ENCODE results near the gene KRTAP5-7. TPM values are rescaled to one million over a fixed set of nuclear protein-coding genes. Genes with fewer than 3 reads are reported as not detected.

The KRTAP5-7 gene
- polyA plus RNA-seq, 4 donors = 0.07 to 0.12 TPM; not detected in 2

GRCh38 chr11:71542382-71542781 lies 15.3 kb downstream of the KRTAP5-7 start:
- Histone ChIP-seq H3K27ac (ENCODE audit: low read depth in 1 of 3, low read length in 2 of 3) (no peak overlapping the region), H3K9me3 (ENCODE audit: control insufficient read depth in 2 of 2, insufficient read depth in 1 of 2, low read depth in 1 of 2, low read length in 1 of 2) (peaks cover 0 to 19% of the 10 kb centered on the region in 2 donors), H3K36me3 (ENCODE audit: control insufficient read depth in 3 of 3, insufficient read depth in 2 of 3, low read depth in 1 of 3, low read length in 3 of 3) (no peaks in the 10 kb centered on the region), H3K27me3 (ENCODE audit: control insufficient read depth in 3 of 3, insufficient read depth in 3 of 3, low read length in 3 of 3) (peaks cover 0 to 2% (median 0%) of the 10 kb centered on the region in 3 donors), H3K4me3 (ENCODE audit: low read depth in 1 of 3, low read length in 3 of 3) (no peak overlapping the region), H3K4me1 (ENCODE audit: control insufficient read depth in 3 of 3, insufficient read depth in 2 of 3, low read depth in 1 of 3, low read length in 2 of 3) (peaks cover 2 to 5% (median 4%) of the 10 kb centered on the region in 3 donors)
- FAIRE-seq (no peak), DNase-seq (no peak)
- 89 to 91% (median 90%) methylated on average over 7 of the region's 7 CpGs for WGBS, 3 donors

DNA sequence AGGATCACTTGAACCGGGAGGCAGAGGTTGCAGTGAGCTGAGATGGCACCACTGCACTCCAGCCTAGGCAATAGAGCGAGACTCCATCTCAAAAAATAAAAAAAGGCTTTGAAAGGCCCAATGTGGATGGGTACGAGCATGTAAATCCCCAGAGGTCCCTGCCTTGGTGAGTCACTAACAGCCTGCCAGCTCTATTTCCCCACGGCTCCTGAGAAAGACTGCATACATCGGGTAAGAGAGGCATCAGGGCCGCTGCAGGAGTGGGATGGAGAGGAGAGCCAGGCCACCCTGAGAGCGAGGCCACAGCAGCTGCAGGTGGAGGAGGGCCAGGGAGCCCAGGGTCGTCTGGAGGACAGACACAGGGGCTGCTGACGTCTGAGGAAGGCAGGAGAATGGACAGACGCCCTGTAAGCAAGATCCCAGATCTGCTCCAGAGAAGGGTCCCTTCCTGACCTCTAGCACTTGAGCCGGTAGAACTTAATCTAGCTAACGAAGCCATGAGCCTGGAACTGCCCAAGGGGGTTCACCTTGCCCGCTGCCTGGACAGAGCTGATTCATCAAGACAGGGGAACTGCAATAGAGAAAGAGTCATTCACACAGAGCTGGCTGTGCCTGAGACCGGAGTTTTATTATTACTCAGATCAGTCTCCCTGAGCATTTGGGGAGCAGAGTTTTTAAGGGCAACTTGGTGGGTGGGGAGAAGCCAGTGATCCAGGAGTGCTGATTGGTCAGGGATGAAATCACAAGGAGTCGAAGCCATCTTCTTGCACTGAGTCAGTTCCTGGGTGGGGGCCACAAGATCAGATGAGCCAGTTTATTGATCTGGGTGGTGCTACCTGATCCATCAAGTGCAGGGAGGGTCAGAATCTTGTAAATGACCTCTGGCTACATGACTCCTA lies 16.1 kb downstream of the KRTAP5-7 start:
- H3K9me3 ChIP-seq (ENCODE audit: control insufficient read depth in 2 of 2, insufficient read depth in 1 of 2, low read depth in 1 of 2, low read length in 1 of 2) = peaks cover 0 to 19% of the 10 kb centered on the region in 2 donors
- DNase-seq (peak in 1 of 2 donors; percentile 15), FAIRE-seq (no peak)
- H3K27me3 ChIP-seq (ENCODE audit: control insufficient read depth in 3 of 3, insufficient read depth in 3 of 3, low read length in 3 of 3) = peaks cover 0 to 2% (median 0%) of the 10 kb centered on the region in 3 donors
- peaks cover 2 to 5% (median 4%) of the 10 kb centered on the region in 3 donors for H3K4me1 ChIP-seq (ENCODE audit: control insufficient read depth in 3 of 3, insufficient read depth in 2 of 3, low read depth in 1 of 3, low read length in 2 of 3)
- no peaks in the 10 kb centered on the region for H3K36me3 ChIP-seq (ENCODE audit: control insufficient read depth in 3 of 3, insufficient read depth in 2 of 3, low read depth in 1 of 3, low read length in 3 of 3)
- H3K27ac ChIP-seq (ENCODE audit: low read depth in 1 of 3, low read length in 2 of 3) = no peak overlapping the region
- no peak overlapping the region for H3K4me3 ChIP-seq (ENCODE audit: low read depth in 1 of 3, low read length in 3 of 3)
- 72 to 82% (median 80%) methylated on average over 15 of the region's 15 CpGs for WGBS, 3 donors

GRCh38 chr11:71543866-71544265 lies 16.8 kb downstream of the KRTAP5-7 start:
- Histone ChIP-seq H3K4me1 (ENCODE audit: control insufficient read depth in 3 of 3, insufficient read depth in 2 of 3, low read depth in 1 of 3, low read length in 2 of 3) (peaks cover 2 to 5% (median 4%) of the 10 kb centered on the region in 3 donors), H3K4me3 (ENCODE audit: low read depth in 1 of 3, low read length in 3 of 3) (no peak overlapping the region), H3K27me3 (ENCODE audit: control insufficient read depth in 3 of 3, insufficient read depth in 3 of 3, low read length in 3 of 3) (peaks cover 0 to 2% (median 0%) of the 10 kb centered on the region in 3 donors), H3K36me3 (ENCODE audit: control insufficient read depth in 3 of 3, insufficient read depth in 2 of 3, low read depth in 1 of 3, low read length in 3 of 3) (no peaks in the 10 kb centered on the region), H3K9me3 (ENCODE audit: control insufficient read depth in 2 of 2, insufficient read depth in 1 of 2, low read depth in 1 of 2, low read length in 1 of 2) (peaks cover 0 to 19% of the 10 kb centered on the region in 2 donors), H3K27ac (ENCODE audit: low read depth in 1 of 3, low read length in 2 of 3) (no peak overlapping the region)
- no peak for FAIRE-seq
- DNase-seq = no peak
- 59 to 77% (median 64%) methylated on average over 8 of the region's 8 CpGs for WGBS, 3 donors

DNA sequence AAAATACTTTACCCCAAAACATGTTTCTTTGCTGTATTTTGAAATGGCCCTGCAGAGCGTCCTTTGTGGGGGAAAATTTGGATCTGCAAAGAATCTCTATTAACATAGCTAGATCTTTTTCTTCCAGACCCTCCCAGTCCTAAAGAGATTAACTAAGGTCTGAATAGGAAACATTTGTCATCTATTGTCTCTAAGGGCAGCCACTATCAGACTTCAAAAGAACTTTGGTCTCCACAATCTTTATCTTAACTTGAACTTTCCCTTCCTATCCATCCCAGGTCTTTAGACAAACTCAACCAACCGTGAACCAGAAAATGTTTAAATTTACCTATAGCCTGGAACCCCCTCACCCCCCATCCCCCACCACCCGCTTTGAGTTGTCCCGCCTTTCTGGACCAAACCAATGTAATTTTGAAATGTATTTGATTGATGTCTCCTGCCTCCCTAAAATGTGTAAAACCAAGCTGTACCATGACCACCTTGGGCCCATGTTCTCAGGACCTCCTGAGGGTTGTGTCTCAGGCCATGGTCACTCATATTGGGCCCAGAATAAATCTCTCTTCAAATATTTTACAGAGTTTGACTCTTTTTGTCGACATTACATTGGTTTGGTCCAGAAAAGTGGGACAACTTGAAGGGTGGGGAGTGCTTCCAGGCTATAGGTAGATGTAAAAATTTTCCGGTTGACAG lies 17.6 kb downstream of the KRTAP5-7 start:
- Histone ChIP-seq H3K4me1 (ENCODE audit: control insufficient read depth in 3 of 3, insufficient read depth in 2 of 3, low read depth in 1 of 3, low read length in 2 of 3) (peaks cover 2 to 5% (median 4%) of the 10 kb centered on the region in 3 donors), H3K27ac (ENCODE audit: low read depth in 1 of 3, low read length in 2 of 3) (no peak overlapping the region), H3K4me3 (ENCODE audit: low read depth in 1 of 3, low read length in 3 of 3) (no peak overlapping the region), H3K36me3 (ENCODE audit: control insufficient read depth in 3 of 3, insufficient read depth in 2 of 3, low read depth in 1 of 3, low read length in 3 of 3) (no peaks in the 10 kb centered on the region), H3K9me3 (ENCODE audit: control insufficient read depth in 2 of 2, insufficient read depth in 1 of 2, low read depth in 1 of 2, low read length in 1 of 2) (peaks cover 0 to 19% of the 10 kb centered on the region in 2 donors), H3K27me3 (ENCODE audit: control insufficient read depth in 3 of 3, insufficient read depth in 3 of 3, low read length in 3 of 3) (peaks cover 0 to 2% (median 0%) of the 10 kb centered on the region in 3 donors)
- WGBS, 3 donors = 48 to 68% (median 57%) methylated on average over 6 of the region's 6 CpGs
- FAIRE-seq (no peak), DNase-seq (peak in 1 of 2 donors; percentile 43)

- DNase-seq = no peak
- H3K27me3 ChIP-seq (ENCODE audit: control insufficient read depth in 3 of 3, insufficient read depth in 3 of 3, low read length in 3 of 3) = peaks cover 0 to 2% (median 0%) of the 10 kb centered on the region in 3 donors
- H3K27ac ChIP-seq (ENCODE audit: low read depth in 1 of 3, low read length in 2 of 3) = no peak overlapping the region
- peaks cover 2 to 5% (median 4%) of the 10 kb centered on the region in 3 donors for H3K4me1 ChIP-seq (ENCODE audit: control insufficient read depth in 3 of 3, insufficient read depth in 2 of 3, low read depth in 1 of 3, low read length in 2 of 3)
- peaks cover 0 to 17% of the 10 kb centered on the region in 2 donors for H3K9me3 ChIP-seq (ENCODE audit: control insufficient read depth in 2 of 2, insufficient read depth in 1 of 2, low read depth in 1 of 2, low read length in 1 of 2)
- no peak overlapping the region for H3K4me3 ChIP-seq (ENCODE audit: low read depth in 1 of 3, low read length in 3 of 3)
- 86 to 94% (median 89%) methylated on average over 11 to 12 of the region's 12 CpGs for WGBS, 3 donors
- H3K36me3 ChIP-seq (ENCODE audit: control insufficient read depth in 3 of 3, insufficient read depth in 2 of 3, low read depth in 1 of 3, low read length in 3 of 3) = no peaks in the 10 kb centered on the region
- no peak for FAIRE-seq
Observed at GRCh38 chr11:71545405-71545966, 18.4 kb downstream of the KRTAP5-7 start.

GRCh38 chr11:71548120-71548519 lies 21.1 kb downstream of the KRTAP5-7 start, which contains the start of gene KRTAP5-9:
Gene KRTAP5-9 (plus strand): TSS chr11:71548420. CDS start chr11:71548658, 238 bp downstream.
- WGBS, 3 donors = 78 to 94% (median 84%) methylated on average over 5 of the region's 5 CpGs
- H3K9me3 ChIP-seq (ENCODE audit: control insufficient read depth in 2 of 2, insufficient read depth in 1 of 2, low read depth in 1 of 2, low read length in 1 of 2) = peaks cover 0 to 12% of the 10 kb centered on the region in 2 donors
- H3K4me3 ChIP-seq (ENCODE audit: low read depth in 1 of 3, low read length in 3 of 3) = no peak within 1 kb of the TSS
- DNase-seq (no peak), FAIRE-seq (no peak)
- H3K36me3 ChIP-seq (ENCODE audit: control insufficient read depth in 3 of 3, insufficient read depth in 2 of 3, low read depth in 1 of 3, low read length in 3 of 3) = no peaks in the 10 kb centered on the region
- peaks cover 2 to 5% (median 4%) of the 10 kb centered on the region in 3 donors for H3K4me1 ChIP-seq (ENCODE audit: control insufficient read depth in 3 of 3, insufficient read depth in 2 of 3, low read depth in 1 of 3, low read length in 2 of 3)
- peaks cover 0 to 2% (median 0%) of the 10 kb centered on the region in 3 donors for H3K27me3 ChIP-seq (ENCODE audit: control insufficient read depth in 3 of 3, insufficient read depth in 3 of 3, low read length in 3 of 3)
- H3K27ac ChIP-seq (ENCODE audit: low read depth in 1 of 3, low read length in 2 of 3) = no peak within 1 kb of the TSS

GRCh38 chr11:71548716-71549151 lies 21.7 kb downstream of the KRTAP5-7 start:
- no peak for DNase-seq
- 33 to 64% (median 44%) methylated on average over 5 of the region's 5 CpGs for WGBS, 3 donors
- H3K9me3 ChIP-seq (ENCODE audit: control insufficient read depth in 2 of 2, insufficient read depth in 1 of 2, low read depth in 1 of 2, low read length in 1 of 2) = peaks cover 0 to 12% of the 10 kb centered on the region in 2 donors
- no peak overlapping the region for H3K4me3 ChIP-seq (ENCODE audit: low read depth in 1 of 3, low read length in 3 of 3)
- peaks cover 2 to 4% (median 4%) of the 10 kb centered on the region in 3 donors for H3K4me1 ChIP-seq (ENCODE audit: control insufficient read depth in 3 of 3, insufficient read depth in 2 of 3, low read depth in 1 of 3, low read length in 2 of 3)
- FAIRE-seq = no peak
- H3K27ac ChIP-seq (ENCODE audit: low read depth in 1 of 3, low read length in 2 of 3) = no peak overlapping the region
- no peaks in the 10 kb centered on the region for H3K27me3 ChIP-seq (ENCODE audit: control insufficient read depth in 3 of 3, insufficient read depth in 3 of 3, low read length in 3 of 3)
- H3K36me3 ChIP-seq (ENCODE audit: control insufficient read depth in 3 of 3, insufficient read depth in 2 of 3, low read depth in 1 of 3, low read length in 3 of 3) = no peaks in the 10 kb centered on the region

DNA sequence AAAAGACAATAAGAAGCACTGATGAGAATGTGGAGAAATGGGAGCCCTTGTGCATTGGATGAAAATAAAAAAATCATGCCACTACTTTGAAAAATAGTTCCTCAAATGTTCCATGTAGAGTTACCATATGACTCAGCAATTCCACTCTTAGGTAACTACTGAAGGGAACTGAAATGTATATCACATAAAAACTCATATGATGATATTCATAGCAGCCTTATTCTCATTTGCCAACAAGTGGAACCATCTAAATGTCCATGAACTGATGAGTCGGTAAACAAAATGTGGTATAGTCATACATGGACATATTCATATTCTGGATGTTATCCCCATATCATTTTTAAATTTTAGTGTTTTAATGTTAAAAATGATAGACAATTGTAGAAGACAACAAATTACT lies 24.6 kb downstream of the KRTAP5-7 start:
- Histone ChIP-seq H3K27me3 (ENCODE audit: control insufficient read depth in 3 of 3, insufficient read depth in 3 of 3, low read length in 3 of 3) (no peaks in the 10 kb centered on the region), H3K27ac (ENCODE audit: low read depth in 1 of 3, low read length in 2 of 3) (no peak overlapping the region), H3K36me3 (ENCODE audit: control insufficient read depth in 3 of 3, insufficient read depth in 2 of 3, low read depth in 1 of 3, low read length in 3 of 3) (no peaks in the 10 kb centered on the region), H3K4me1 (ENCODE audit: control insufficient read depth in 3 of 3, insufficient read depth in 2 of 3, low read depth in 1 of 3, low read length in 2 of 3) (no peaks in the 10 kb centered on the region), H3K9me3 (ENCODE audit: control insufficient read depth in 2 of 2, insufficient read depth in 1 of 2, low read depth in 1 of 2, low read length in 1 of 2) (peaks cover 0 to 5% of the 10 kb centered on the region in 2 donors), H3K4me3 (ENCODE audit: low read depth in 1 of 3, low read length in 3 of 3) (no peak overlapping the region)
- 92 to 98% (median 93%) methylated on average over 1 of the region's 1 CpG for WGBS, 3 donors
- FAIRE-seq = no peak
- no peak for DNase-seq

Data from small intestine (tissue), 7 donors.